GM18951 (cell line): ENCODE data around the gene SMAP2.

Experiments used
- POLR2A ChIP-seq: IDR thresholded peaks from 4 replicates; pipeline ENCODE4 v1.6.1; 2011; ENCODE audit warnings: mild to moderate bottlenecking; ENCODE audit not compliant: insufficient read length, insufficient read depth; ENCODE audit errors: extremely low read depth
- in situ Hi-C: fragments of 300-500 bp; cut with MboI; formaldehyde crosslinking; loops from one replicate; pipeline ENCODE4 v1.12.0; 2022; ENCODE audit warnings: low sequenced_read_pairs, mixed read lengths, inconsistent platforms; ENCODE audit not compliant: unreplicated experiment

SMAP2 gene

DNA sequence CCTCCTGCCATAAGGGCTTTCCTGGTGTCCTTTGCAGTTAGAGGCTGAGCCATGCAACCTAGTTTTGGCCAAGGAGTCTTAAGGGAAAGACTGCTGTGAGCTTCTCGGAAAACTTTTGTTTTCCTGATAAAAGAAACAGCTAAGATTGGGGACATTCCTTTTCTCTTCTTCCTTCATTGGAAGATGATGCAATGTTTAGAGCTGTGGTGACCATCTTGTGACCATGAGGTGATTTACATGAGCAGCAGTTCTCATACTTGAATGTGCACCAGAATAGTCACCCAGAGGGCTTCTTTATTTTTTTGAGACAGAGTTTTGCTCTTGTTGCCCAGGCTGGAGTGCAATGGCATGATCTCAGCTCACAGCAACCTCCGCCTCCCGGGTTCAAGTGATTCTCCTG, 20.4 kb upstream of the SMAP2 start:
- in situ Hi-C loops = no loop called here
- no peak for TF ChIP-seq POLR2A

DNA sequence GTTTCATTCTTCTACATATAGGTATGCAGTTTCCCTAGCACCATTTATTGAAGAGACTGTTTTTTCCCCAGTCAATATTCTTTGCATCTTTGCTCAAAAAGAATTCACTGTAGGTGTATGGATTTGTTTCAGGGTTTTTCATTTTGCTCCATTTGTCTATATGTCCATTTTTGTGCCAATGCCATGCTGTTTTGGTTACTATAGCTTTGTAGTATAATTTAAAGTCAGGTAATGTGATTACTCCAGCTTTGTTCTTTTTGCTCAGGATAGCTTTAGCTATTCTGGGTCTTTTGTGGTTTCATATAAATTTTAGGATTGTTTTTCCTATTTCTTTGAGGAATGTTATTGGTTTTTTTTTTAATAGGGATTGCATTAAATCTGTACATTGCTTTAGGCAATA, 15.9 kb upstream of the SMAP2 start:
- TF ChIP-seq POLR2A = no peak
- in situ Hi-C loops = no loop called here

DNA sequence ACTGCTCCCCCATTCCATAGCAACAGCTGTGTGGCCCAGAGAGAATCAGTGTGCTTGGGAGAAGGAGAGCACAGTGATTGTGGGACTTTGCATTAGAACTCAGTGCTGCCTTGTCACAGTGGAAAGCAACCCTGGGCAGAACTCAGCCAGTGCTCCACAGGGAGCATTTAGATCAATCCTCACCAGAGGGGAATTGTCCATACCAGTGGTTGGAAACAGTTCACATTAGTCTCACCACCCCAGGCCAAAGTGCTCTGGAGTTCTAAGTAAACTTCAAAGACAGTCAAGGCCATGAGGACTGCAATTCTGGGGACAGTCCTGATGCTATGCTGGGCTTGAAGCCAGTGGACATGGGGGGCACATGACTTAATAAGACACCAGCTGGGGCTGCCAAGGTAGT, 12.9 kb upstream of the SMAP2 start:
- no peak for TF ChIP-seq POLR2A
- in situ Hi-C loops = no loop called here

DNA sequence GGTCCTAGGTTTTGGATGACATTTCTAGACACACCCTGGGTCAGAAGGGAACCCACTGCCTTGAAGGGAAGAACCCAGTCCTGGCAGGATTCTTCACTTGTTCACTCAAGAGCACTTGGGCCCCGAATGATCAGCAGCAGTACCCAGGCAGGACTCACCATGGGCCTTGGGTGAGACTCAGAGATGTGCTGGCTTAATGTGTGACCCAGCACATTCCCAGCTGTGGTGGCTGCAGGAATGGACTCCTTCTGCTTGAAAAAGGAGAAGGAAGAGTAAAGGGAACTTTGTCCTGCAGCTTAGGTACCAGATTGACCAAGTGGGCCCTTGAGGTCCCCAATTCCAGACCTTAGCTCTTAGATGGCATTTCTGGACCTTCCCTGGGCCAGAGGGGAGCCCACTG, 12.3 kb upstream of the SMAP2 start:
- TF ChIP-seq POLR2A = no peak
- in situ Hi-C loops = no loop called here

DNA sequence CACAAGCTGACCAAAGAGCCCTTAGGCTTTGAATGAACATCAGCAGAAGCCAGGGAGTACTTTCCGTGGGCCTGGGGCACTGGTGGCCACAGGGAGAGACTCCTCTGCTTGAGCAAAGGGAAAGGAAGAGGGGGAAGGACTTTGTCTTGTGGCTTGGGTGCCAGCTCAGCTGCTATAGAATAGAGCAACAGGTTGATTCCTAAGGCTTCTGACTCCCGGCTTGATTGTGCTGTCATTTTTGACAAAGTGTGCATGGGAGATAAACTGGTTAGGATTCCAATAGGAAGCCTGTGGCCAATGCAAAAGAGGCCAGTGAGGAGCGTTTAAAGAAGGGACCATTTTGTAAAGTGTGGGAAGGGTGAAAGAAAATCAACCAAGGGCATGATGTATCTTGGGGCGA, 11.9 kb upstream of the SMAP2 start:
- TF ChIP-seq POLR2A = no peak
- in situ Hi-C loops = no loop called here

DNA sequence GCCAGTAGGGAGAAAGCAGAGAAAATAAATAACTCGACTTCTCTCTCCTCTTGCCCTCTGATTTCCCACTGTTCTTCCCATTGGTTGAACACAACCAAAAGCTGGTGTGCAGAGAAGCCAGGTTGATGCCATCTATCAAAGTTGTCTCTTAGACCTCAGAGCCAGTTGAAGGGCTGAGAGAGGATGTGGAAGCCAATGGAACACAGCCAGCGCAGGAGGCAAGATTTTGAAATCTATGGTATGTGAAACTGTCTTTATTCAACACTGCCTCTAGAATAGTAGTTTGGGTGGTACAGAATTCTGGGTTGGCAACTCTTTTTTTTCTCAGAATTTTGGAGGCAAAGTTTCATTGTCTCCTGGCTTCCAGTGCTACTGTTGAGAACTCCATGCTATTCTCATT, 11.3 kb upstream of the SMAP2 start:
- TF ChIP-seq POLR2A = no peak
- in situ Hi-C loops = no loop called here

DNA sequence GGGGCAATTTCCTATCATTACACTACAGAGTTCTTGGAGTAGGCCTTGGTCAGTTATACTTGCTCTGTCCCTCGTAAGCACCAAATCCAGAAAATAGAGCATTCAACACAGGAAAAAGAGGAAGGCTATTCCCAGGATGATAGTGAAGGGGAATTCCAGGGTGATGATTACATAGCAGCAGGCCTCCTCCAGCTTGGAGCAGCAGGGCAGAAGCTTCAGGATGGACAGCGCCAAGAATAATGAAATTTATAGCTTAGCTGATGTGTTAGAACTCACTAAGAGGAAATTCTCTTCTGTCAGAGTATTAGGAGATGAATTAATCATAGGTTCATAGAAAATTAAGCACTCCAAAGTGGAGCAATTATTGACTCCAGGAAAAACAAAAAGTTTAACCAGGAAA, 10.8 kb upstream of the SMAP2 start:
- in situ Hi-C loops = no loop called here
- no peak for TF ChIP-seq POLR2A

DNA sequence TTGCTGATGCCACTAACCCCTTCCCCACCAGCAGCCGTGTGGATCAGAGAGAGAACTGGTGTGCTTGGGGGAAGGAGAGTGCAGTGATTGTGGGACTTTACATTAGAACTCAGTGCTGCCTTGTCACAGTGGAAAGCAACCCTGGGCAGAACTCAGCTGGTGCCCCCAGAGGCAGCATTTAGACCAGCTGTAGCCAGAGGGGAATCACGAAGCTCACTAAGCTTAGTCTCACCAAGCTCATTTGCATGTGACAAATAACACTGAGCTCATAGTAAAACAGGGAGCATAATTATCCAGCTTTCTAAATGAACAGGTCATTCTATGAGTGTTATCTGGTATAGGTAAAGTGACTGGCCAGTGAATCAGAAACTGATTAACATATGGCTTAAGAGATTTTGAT, 9.8 kb upstream of the SMAP2 start:
- in situ Hi-C loops = no loop called here

DNA sequence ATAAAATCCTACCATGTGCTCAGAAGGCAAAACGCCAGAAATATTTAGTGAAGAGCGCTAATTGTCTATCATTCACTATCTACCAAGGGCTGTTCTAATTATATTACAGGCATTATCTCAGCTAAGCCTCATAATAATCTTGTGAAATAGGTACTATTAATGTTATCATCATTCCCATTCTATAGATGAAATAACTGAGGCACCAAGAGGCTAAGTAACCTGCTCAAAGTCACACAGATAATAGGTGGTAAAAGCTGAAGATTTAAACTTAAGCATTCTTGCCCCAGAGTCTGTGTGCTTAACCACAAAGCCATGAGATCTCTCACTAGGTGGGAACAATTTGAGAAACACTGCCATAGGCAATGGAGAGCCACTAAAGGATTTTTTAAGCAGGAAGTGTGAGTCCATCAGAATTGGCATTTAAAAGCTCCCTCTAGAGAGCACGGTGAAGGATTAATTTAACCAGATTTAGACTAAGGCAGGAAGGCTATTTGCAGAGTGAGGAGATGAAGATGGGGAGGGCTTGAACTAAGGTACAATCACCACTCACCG, 1.7 kb upstream of the SMAP2 start:
- in situ Hi-C loops = no loop called here
- no peak for TF ChIP-seq POLR2A

More for the DNA sequence above, 9.8 kb upstream of the SMAP2 start:
- TF ChIP-seq POLR2A = no peak

DNA sequence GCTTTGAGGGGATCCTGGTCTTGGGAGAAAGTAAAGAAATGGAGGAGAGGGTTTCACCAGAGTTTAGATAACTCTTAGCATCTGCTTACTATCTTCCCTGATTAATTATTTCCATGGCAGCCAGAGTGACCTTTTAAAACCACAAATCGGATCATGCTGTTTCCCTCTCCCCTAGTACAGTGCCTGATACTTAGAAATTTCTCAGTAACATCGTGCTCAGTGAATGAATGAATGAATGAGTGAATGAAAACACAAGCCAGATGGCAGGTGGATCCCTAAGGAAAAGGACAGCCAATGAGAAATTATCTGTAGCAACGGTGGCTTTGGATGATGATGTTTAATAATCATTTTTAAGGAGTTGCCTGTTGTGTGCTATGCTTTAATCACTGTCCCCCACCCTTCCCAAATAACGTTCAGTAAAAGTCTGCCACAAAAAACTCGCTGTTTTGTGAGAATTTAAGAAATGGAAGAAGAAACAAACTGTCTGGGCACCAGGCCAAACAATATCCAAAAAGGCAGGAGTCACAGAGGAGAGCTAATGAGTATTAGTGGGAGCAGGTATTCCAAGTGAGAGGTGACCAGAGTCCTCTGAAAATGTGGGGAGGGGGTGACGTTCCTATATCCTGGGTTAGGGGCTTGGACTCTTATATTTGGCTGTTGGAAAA, 737 bp upstream of the SMAP2 start:
- in situ Hi-C loops = no loop called here
- no peak for TF ChIP-seq POLR2A

DNA sequence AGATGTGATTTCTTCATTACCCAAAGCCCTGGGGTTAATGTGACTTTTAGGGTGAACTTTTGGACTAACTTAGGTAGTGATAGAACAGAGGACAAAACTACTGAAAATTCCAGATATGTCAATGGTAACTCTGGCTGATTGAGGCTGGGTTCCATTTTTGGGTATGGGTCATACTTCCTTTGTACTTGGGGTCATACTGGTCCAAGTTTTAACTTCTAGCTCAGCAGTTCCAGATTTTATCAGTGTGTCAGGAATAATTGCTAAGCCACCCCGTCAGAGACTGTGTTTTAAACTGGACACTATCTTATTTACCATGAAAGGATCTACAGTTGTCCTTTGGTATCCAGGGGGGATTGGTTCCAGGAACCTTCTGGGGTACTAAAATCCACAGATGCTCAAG, 4.0 kb downstream of the SMAP2 start:
- TF ChIP-seq POLR2A = no peak

DNA sequence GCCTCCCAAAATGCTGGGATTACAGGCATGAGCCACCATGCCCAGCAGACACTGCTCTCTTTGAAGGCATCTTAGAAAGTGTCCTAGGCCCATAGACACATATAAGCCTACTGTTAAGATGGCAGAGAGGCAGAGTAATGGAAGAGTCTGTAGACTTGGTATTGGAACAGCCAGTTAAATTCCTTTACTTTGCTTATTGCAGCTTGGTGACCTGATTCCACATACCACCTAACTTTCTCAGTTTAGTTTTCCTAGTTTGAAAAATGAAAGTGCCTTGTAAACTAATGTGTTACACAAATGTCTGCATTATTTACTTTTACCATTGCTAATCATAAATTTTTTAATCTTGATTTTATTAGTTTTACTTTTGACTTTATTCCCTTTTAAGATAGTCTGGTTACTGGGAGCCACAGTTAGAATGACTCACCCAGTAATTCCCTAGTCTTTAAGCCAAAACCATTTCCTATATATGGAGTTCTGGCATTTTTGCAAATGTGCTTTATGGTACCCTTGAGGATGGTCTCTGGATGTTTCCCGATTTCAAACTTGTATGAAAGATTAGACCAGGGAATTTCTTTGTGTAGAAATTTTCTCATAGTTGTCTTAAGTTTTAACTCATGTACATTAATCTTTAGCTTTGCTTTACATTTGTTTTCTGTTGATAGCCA, 6.4 kb downstream of the SMAP2 start:
- no peak for TF ChIP-seq POLR2A
- in situ Hi-C loops = no loop called here

More for the DNA sequence above, 4.0 kb downstream of the SMAP2 start:
- in situ Hi-C loops = no loop called here

DNA sequence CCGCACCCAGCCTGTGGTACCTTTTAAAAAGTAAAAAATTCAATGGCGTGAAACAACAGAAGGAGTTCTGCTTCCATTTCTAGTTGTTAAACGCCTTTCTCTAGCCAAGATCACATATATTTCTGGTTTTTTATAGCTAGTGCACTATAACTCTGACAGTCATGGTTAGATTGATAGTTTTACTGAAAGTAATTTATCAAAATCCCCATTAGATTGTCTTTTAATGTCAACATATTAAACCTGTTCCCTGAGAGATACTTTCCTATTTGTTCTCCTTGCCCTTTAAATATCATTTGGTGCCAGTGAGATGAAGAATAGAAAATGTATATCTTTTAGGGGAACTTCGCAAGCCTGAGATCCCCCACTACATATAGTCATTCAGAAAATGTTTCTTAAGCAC, 7.3 kb downstream of the SMAP2 start:
- in situ Hi-C loops = no loop called here
- TF ChIP-seq POLR2A = no peak
